ENCODE measurements around the gene ANKS3.

The ANKS3 gene

DNA sequence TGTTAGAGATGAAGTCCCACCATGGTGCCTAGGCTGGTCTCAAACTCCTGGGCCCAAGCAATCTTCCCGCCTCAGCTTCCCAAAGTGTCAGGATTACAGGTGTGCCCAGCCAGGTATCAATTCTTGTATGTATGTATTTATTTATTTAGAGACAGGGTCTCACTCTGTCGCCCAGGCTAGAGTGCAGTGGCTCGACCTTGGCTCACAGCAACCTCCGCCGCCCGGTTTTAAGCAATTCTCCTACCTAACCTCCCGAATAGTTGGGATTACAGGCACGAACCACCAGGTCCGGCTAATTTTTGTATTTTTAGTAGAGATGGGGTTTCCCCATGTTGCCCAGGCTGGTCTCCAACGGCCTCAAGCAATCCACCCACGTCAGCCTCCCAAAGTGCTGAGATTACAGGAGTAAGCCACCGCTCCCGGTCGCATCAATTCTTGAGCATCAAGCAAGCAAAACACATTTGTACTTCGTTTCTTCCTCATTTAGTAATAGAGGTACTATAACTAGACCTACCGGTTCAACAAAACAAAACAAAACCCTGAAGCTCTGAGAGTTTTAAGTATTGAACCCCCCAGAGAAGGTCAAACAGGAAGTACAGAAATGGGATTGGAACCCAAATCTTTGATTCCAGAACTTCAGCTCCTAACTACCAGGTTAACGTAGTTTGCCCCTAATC is 33.9 kb upstream of the ANKS3 start:
- Mint-ChIP-seq H3K4me1 (peaks cover 25% of the 10 kb centered on the region), H3K9me3 (no peaks in the 10 kb centered on the region), H3K36me3 (ENCODE audit: low read depth) (peaks cover 6% of the 10 kb centered on the region), H3K4me3 (peak overlapping the region; percentile 82), H3K27me3 (ENCODE audit: low read depth, poor library complexity) (no peaks in the 10 kb centered on the region), H3K27ac (no peak overlapping the region)
- DNase-seq = no peak
- TF ChIP-seq, protein P1, sequence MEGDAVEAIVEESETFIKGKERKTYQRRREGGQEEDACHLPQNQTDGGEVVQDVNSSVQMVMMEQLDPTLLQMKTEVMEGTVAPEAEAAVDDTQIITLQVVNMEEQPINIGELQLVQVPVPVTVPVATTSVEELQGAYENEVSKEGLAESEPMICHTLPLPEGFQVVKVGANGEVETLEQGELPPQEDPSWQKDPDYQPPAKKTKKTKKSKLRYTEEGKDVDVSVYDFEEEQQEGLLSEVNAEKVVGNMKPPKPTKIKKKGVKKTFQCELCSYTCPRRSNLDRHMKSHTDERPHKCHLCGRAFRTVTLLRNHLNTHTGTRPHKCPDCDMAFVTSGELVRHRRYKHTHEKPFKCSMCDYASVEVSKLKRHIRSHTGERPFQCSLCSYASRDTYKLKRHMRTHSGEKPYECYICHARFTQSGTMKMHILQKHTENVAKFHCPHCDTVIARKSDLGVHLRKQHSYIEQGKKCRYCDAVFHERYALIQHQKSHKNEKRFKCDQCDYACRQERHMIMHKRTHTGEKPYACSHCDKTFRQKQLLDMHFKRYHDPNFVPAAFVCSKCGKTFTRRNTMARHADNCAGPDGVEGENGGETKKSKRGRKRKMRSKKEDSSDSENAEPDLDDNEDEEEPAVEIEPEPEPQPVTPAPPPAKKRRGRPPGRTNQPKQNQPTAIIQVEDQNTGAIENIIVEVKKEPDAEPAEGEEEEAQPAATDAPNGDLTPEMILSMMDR (IDR thresholded peaks at IDR 0.05) = no peak

DNA sequence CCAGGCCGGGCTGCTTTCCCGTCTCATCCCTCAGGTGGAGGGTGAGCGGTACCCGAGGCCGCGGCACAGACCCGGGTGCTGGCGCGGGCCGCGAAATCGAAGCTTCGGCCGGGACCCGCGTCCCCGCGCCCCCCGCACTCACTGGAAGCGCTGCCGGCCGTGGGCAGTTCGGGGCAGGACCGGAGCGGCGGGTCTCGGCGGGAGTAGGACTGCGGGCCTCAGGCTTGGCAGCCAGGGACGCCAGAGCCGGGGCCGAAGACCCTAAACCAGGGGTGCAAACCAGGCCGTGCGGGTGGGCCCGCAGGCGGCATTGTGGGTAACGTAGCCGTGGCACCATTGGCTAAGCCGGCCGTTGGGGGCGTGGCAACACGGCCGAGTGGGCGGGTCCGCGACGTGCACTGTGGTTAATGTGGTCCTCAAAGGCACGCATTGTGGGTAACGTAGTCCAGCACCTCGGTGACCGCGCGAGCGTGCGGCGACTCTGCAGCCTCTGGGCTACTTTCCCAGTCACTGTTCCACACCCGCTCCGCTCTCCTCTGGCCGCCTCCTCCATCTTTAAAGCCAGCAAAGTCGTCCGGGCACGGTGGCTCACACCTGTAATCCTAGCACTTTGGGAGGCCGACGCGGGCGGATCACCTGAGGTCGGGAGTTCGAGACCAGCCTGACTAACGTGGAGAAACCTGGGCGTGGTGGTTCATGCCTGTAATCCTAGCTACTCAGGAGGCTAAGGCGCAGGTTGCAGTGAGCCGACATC is 33.0 kb upstream of the ANKS3 start, which contains the start of gene ZNF500:
Gene ZNF500, minus strand, starts transcription at position 288 of the 754 bp plus-strand sequence. CDS start 1,184 bp downstream, outside the sequence.
- H3K9me3 Mint-ChIP-seq = no peaks in the 10 kb centered on the region
- TF ChIP-seq, protein P1 (IDR thresholded peaks at IDR 0.05) = no peak
- H3K36me3 Mint-ChIP-seq (ENCODE audit: low read depth) = peaks cover 6% of the 10 kb centered on the region
- peak; percentile 99 for DNase-seq
- no peaks in the 10 kb centered on the region for H3K27me3 Mint-ChIP-seq (ENCODE audit: low read depth, poor library complexity)
- peaks cover 25% of the 10 kb centered on the region for H3K4me1 Mint-ChIP-seq
- H3K27ac Mint-ChIP-seq = peak within 1 kb of the TSS; percentile 91
- H3K4me3 Mint-ChIP-seq = peak within 1 kb of the TSS; percentile 88

DNA sequence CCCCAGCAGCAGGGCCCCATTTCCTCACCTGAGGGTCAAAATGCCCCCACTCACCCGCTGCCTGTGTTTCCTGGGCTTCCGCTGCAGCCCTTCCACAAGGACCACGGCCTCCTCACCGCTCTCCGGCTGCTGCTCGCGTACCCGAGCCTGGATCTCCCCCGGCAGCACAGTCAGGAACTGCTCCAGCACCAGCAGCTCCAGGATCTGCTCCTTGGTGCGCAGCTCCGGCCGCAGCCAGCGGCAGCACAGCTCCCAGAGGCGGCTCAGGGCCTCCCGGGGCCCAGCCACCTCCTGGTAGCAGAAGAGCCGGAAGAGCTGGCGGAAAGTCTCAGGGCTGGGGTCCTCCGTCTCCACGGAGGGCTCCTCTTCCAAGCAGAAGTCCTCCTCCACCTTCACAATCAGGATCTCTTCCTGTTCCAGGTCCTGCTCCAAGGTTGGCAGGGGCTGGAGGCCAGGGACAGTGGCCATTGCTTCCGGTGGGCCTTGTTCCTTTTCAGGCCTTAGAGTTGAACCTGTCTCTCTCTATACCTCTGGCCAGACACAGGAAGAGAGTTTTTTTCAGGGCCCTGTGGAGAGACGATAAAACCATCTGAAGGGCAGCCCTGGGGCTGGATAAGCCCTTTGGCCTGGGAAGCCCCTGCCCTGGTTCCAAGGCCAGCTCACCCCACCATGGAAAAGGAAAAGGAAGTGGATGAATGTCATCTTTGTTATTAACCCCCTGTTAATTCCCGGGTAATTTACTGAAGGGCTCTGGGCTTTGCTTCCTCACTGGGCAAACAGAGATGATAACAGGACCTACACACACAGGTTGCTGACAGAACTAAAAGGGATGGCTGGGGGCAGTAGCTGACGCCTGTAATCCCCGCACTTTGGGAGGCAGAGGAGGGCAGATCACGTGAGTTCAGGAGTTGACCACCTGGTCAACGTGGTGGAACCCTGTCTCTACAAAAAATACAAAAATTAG is 31.7 kb upstream of the ANKS3 start:
- Mint-ChIP-seq H3K27me3 (ENCODE audit: low read depth, poor library complexity) (no peaks in the 10 kb centered on the region), H3K27ac (peak overlapping the region; percentile 91), H3K9me3 (no peaks in the 10 kb centered on the region), H3K36me3 (ENCODE audit: low read depth) (peaks cover 9% of the 10 kb centered on the region), H3K4me1 (peaks cover 25% of the 10 kb centered on the region), H3K4me3 (peak overlapping the region; percentile 88)
- no peak for DNase-seq
- TF ChIP-seq, protein P1 (IDR thresholded peaks at IDR 0.05) = no peak

DNA sequence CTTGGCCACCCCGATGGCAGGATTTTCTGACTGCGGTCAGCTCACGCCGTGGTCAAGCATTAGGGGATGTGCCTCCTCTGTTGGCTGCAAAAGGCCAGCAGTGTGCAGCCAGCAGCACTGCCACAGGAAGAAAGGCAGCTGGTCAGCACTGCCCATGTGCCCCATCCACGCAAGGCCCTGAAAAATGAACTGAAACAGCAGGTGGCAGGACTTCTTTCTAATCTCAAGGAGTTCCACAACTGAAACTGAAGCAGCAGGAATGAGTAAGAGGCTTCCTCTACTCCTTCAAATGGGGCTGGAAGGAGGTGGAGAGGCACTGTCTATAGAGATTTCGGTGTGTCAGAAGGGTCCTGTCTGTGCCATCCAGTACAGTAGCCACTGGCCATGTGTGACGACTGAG is 29.7 kb upstream of the ANKS3 start:
- Mint-ChIP-seq H3K9me3 (no peaks in the 10 kb centered on the region), H3K27ac (no peak overlapping the region), H3K4me1 (peaks cover 18% of the 10 kb centered on the region), H3K36me3 (ENCODE audit: low read depth) (peaks cover 24% of the 10 kb centered on the region), H3K4me3 (peak overlapping the region; percentile 23), H3K27me3 (ENCODE audit: low read depth, poor library complexity) (no peaks in the 10 kb centered on the region)
- TF ChIP-seq, protein P1 (IDR thresholded peaks at IDR 0.05) = no peak
- DNase-seq = no peak

DNA sequence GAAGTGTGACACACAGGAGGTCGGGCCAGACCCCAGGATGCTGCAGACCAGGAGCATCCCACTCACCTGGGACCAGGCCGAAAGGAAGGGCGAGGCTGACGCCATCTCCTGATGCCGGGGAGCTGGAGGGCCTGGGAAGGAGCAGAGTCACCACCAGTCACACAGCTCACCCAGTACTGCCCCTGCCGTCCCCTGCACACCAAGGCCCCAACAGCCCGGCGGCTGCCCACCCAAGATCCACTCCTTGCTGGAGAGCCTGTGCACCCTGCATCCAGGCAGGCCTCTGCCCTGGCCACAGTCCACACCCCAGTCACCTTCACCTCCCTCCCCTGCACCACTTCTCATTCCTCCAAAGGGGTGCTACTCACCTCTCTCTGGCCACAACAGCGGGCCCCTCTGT is 28.1 kb upstream of the ANKS3 start:
- no peak overlapping the region for H3K27ac Mint-ChIP-seq
- H3K4me3 Mint-ChIP-seq = no peak overlapping the region
- TF ChIP-seq, protein P1 (IDR thresholded peaks at IDR 0.05) = no peak
- no peak for DNase-seq
- H3K4me1 Mint-ChIP-seq = peaks cover 11% of the 10 kb centered on the region
- no peaks in the 10 kb centered on the region for H3K27me3 Mint-ChIP-seq (ENCODE audit: low read depth, poor library complexity)
- H3K9me3 Mint-ChIP-seq = no peaks in the 10 kb centered on the region
- H3K36me3 Mint-ChIP-seq (ENCODE audit: low read depth) = peaks cover 34% of the 10 kb centered on the region
